NCI-H226 (cell line): Measurements from ENCODE around the gene ADAM23.

Experiments used
- DNase-seq: peaks from one replicate; pipeline ENCODE4 v3.0.0-alpha.2; 2015

ADAM23 gene

DNA sequence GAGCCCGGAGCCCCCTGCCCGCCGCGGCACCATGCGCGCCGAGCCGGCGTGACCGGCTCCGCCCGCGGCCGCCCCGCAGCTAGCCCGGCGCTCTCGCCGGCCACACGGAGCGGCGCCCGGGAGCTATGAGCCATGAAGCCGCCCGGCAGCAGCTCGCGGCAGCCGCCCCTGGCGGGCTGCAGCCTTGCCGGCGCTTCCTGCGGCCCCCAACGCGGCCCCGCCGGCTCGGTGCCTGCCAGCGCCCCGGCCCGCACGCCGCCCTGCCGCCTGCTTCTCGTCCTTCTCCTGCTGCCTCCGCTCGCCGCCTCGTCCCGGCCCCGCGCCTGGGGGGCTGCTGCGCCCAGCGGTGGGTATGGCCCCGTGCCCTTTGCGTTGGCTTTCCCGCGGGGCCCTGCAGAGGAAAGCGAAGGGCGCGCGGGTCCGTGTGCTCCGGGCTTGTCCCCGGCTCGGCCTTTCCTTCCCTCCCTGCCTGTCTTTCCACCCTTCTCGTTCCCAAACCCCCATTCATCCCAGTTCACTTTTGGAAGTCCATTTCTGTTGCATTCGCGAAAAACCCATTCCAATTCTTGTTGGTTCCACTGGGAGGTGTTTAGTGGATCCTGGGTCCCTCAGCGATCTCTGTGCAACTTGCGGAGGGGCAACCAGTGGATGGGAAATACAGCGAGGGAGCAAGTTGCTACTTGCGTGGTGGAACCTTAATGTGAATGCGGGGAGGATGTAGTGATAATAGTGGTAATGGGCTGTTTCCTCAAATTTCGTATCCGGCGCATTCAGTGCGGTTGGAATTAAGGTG lies 599 bp downstream of the ADAM23 start:
- DNase-seq = no peak

DNA sequence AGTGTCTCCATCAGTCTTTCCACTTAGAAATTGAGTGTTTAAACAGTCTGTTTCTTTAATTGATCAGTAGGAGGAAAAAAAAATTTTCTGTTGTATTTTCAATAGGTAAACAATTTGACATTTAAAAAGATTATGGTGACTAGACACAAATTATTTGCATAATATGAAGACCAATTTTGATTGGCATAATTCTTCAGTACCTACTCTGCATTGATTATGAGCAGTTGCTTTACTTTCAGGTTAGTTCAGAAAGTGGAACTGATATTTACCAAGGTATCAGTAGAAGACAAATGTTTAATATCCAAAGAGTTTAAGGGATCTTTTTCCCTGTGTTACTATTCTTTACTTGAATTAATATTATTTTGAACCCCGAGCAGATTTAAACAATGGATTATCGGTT lies 2.6 kb downstream of the ADAM23 start:
- no peak for DNase-seq

DNA sequence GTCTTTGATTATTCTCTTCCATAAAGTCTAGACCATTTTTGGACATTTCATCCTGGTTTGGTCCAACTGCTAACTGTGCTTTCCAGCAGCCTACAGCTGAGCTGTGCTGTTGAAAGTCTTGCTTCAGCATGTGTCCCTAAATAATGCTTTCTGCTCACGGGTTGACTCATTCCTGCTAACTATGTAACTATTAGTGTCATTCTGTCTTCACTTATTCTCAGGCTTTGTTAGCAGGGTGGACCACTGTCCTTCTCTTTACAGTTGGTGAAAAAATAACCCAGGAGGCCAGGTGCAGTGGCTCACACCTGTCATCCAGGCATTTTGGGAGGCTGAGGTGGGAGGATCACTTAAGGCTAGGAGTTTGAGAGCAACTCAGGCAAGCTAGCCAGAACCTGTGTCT lies 8.9 kb downstream of the ADAM23 start:
- no peak for DNase-seq

DNA sequence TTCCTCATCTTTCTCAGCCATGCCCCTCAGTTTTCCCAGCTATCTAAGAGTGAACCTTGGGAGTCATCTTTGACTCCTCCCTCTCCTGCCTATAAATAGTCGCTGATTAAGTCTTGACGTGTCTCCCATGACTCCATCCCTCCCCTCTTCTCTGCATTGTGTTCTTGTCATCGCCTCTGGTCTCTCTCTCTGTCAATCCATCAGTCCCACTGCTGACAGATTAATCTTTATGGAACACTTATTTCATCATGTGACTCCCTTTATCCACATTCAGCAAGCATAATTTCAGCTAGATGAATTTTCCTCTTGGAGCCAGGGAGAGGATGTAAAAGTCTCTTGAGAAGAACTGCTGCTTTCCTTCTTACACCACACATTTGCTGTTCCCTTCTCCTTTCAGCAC lies 9.4 kb downstream of the ADAM23 start:
- no peak for DNase-seq

DNA sequence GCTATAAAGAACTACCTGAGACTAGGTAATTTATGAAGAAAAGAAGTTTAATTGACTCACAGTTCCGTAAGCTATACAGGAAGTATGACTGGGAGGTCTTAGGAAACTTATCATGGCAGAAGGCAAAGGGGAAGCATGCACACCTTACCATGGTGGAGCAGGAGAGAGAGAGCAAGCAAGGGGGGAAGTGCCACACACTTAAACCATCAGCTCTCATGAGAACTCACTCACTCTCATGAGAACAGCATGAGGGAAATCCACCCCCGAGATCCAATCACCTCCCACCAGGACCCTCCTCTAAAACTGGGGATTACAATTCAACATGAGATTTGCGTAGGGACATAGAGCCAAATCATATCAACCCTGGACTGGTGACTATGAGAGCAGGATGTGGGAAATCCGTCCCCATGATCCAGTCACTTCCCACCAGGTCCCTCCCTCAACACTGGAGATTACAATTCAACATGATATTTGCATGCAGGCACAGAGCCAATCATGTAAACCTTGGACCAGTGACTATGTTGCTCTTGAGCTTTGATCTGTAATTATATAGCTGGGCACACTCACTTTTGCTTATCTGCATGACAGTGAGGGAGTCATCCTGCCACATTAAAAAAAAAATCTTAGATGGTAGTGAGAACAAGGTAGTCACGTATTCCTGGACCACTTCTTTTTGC lies 12.9 kb downstream of the ADAM23 start:
- no peak for DNase-seq

- no peak for DNase-seq
Measured at GRCh38 chr2:206457188-206457634, 13.9 kb downstream of the ADAM23 start.

DNA sequence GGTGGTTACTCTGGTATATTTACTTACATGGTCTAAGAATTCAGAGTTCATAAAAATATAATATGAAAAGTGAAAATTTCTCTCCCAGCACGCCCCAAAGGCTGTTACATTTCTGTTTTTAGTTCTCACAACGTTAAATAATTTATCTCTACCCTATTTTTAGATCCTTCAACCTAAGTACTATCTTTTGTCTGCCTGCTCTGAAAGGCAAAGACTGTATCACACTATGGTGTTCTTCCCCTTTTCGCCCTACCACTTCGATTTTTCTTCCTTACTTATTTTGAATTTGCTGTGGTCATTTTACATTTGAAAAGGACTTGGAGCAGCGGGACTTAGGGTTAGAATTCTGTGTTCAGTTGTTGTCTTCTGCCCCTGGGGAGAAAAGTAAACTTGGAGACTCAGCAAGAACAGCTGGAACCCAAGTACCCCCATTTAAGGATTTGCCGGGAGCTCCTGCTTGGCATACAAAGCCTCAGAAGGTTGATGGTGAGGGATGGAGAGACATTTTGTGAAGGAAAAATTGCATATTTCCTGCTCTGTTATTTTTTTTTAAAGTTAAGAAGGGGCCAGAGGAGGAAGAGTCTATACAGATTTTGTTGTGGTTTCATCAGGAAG lies 19.0 kb downstream of the ADAM23 start:
- no peak for DNase-seq

DNA sequence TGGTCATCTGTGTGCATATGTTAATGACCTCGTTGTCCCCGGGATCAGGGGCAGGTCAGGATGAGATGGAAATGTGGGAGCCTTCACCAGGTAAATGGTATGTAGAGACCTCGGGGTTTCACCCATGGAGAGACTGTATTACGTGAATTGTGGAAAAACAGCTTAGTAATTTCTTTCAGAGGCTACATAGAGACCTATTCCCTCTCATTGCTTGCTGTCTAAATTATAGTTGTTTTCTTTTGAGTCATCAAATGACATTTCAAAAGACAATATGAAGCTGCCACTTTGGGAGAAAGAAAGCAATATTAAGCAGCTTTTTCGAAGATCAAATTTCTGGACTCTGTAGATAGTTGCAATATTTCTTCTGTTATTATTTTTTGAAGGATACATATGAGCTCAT lies 20.4 kb downstream of the ADAM23 start:
- DNase-seq = no peak

DNA sequence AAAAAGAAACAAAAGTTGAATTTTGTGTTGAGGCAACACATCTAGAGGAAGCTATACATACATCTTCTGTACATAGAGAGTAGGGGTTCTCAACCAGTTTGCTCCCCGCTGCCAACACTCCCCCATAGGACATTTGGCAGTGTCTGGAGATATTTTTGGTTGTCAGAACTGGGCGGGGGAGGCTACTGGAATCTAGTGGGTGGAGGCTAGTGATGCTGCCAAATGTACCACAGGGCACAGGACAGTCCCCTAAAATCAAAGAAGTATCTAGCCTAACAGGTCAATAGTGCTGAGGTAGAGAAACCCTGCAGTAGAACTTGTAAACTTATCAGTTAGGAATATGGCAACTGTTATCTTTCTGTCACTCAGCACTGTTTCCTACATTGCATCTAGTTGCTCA lies 21.3 kb downstream of the ADAM23 start:
- no peak for DNase-seq

GRCh38 chr2:206471524-206472062 lies 28.3 kb downstream of the ADAM23 start:
- DNase-seq = no peak

- no peak for DNase-seq
Measured at GRCh38 chr2:206472094-206472493, 28.8 kb downstream of the ADAM23 start.

DNA sequence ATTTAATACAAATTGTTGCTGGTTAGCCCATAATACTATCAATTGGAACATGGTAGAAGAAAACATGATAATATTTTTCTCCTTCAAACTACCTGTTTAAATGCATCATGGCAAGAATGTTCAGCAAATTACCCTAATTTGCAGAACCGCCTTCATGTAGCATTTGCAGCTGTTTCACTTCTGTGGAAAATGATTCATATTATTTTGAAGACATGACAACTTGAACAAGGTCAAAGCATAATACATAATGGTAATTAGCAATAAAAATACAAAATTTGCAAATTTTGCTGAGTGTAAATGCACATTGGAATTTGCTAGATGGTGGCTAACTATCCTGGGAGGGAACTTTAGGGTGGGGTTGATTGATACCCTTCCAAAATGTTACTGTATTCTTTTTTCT lies 30.8 kb downstream of the ADAM23 start:
- no peak for DNase-seq

- DNase-seq = no peak
Measured at GRCh38 chr2:206477296-206477695, 34.0 kb downstream of the ADAM23 start.

- DNase-seq = no peak
Measured at GRCh38 chr2:206478340-206478739, 35.0 kb downstream of the ADAM23 start.

GRCh38 chr2:206480161-206480560 lies 36.8 kb downstream of the ADAM23 start:
- no peak for DNase-seq

- DNase-seq = no peak
Measured at GRCh38 chr2:206480620-206481019, 37.3 kb downstream of the ADAM23 start.

GRCh38 chr2:206481056-206481455 lies 37.7 kb downstream of the ADAM23 start:
- no peak for DNase-seq

- no peak for DNase-seq
Measured at GRCh38 chr2:206482123-206482522, 38.8 kb downstream of the ADAM23 start.

DNA sequence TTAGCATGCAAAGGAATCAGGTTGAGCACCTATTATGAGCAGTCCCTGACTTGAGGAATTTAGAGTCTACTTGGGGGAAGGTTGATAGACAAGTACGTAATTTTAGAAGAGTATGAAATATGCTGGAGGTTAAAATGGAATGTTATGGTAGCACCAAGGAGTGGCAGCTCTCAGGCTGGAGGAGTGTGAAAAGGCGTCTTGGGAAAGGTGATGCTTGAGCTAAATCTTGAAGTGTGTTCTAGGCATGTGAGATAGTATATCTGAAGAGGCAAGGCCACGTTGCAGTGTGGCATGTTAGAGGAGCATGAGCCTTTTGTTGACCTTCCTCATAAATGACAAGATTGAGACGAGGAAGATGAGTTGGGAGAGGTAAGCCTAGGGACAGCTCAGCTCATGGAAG lies 39.3 kb downstream of the ADAM23 start:
- no peak for DNase-seq

DNA sequence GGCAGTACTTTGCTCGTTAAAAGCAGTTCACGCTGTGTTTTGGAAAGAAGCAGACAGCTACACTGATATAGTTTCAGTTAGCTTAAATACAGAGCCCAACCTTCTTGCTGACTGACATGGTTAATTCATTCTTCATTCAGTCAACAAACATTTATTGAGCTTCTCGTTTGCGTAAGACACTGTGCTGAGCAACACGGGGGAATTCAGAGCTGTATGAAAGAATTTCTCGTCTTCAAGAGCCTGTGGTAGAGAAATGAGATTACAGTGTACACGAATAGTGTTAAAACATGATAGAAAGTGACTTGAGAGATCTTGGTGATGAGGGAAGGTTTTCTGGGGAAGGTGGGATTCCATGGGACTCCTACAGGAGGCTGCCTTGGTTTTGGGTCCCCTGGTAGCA lies 44.7 kb downstream of the ADAM23 start:
- no peak for DNase-seq

DNA sequence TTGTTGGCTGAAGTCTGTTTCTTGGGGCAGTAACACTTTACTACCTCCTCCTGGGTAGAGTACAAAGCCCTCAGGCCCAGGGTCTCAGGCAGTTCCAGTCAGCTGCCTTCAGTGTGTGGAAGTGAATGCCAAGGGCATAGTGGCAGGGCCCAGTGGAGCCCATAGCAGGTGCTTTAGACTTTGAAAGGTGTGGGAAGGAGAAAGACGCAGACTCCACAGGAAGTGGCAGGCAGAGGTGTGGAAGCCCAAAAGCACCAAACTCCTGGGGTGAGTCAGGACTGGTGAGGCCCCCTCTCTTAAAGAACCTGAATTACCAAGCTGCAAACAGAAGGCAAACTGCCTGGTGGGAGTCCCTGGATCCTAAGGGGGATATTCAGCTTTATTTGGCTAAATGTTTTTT lies 45.3 kb downstream of the ADAM23 start:
- no peak for DNase-seq

DNA sequence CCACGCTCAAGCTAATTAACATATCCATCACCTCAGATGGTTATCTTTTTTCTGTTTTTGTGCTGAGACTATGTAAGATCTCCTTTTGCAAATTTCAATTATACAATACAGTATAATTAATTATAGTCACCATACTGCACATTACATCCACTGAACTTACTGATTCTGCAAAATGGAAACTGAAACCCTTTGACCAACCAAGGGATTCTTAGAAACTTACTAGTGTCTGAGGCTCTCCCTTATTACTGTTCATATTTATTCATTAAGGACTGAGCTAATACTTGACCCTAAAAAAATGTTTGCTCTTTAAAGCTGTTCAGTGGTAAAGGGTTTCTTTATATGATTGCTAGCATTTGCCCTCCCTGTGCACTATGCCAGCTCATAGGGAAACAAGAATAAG lies 50.7 kb downstream of the ADAM23 start:
- no peak for DNase-seq

DNA sequence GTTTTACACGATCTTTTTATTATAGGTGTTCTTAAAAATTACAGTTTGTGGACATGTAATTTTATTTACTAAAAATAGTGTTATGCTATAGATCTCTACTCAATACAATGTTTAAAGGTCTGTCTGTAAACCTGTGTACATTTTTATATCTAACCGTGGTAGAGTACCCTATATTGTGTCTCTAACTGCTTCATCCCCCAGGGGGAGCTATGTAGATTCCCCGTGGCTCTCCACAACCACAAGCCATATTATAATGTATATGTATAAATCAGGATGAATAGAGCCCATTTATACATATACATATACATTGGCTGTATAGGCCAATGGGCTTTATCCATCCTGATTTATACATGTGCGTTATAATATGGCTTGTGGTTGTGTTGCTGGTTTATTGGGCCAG lies 59.4 kb downstream of the ADAM23 start:
- DNase-seq = no peak

- DNase-seq = no peak
Measured at GRCh38 chr2:206511283-206511682, 68.0 kb downstream of the ADAM23 start.
